ENCODE results near the gene SESN3.
"Not testable (repeated sequence)": the region's sequence is repeated elsewhere in the genome, so short reads cannot be mapped to it uniquely, and the experiment has no call there.

The SESN3 gene

GRCh38 chr11:95149651-95150364 is 81.2 kb downstream of the SESN3 start:
- DNase-seq, result no peak

GRCh38 chr11:95148938-95149337 is 82.1 kb downstream of the SESN3 start:
- DNase-seq, result no peak

- DNase-seq, result no peak
Measured at GRCh38 chr11:95148406-95148805, 82.6 kb downstream of the SESN3 start.

- no peak for DNase-seq
Measured at GRCh38 chr11:95147364-95147905, 83.6 kb downstream of the SESN3 start.

- no peak for DNase-seq
Measured at GRCh38 chr11:95145430-95146060, 85.5 kb downstream of the SESN3 start.

GRCh38 chr11:95144313-95145235 is 86.4 kb downstream of the SESN3 start:
- DNase-seq, result no peak

GRCh38 chr11:95143106-95143681 is 87.8 kb downstream of the SESN3 start:
- no peak for DNase-seq

GRCh38 chr11:95142431-95142830 is 88.6 kb downstream of the SESN3 start:
- no peak for DNase-seq

GRCh38 chr11:95140397-95141033 is 90.5 kb downstream of the SESN3 start:
- no peak for DNase-seq

- DNase-seq, result no peak
Measured at GRCh38 chr11:95138448-95138847, 92.6 kb downstream of the SESN3 start.

GRCh38 chr11:95137299-95137698 is 93.7 kb downstream of the SESN3 start:
- DNase-seq, result no peak

GRCh38 chr11:95136747-95137146 is 94.3 kb downstream of the SESN3 start:
- not testable (repeated sequence) for DNase-seq

- DNase-seq, result no peak
Measured at GRCh38 chr11:95135880-95136279, 95.1 kb downstream of the SESN3 start.

GRCh38 chr11:95135155-95135554 is 95.8 kb downstream of the SESN3 start:
- no peak for DNase-seq

- DNase-seq, result no peak
Measured at GRCh38 chr11:95134491-95134890, 96.5 kb downstream of the SESN3 start.

GRCh38 chr11:95132956-95133355 is 98.0 kb downstream of the SESN3 start:
- no peak for DNase-seq

- DNase-seq, result no peak
Measured at GRCh38 chr11:95128602-95129001, 102.4 kb downstream of the SESN3 start.

GRCh38 chr11:95123556-95123955 is 107.4 kb downstream of the SESN3 start:
- DNase-seq, result no peak

GRCh38 chr11:95121698-95122097 is 109.3 kb downstream of the SESN3 start:
- no peak for DNase-seq

GRCh38 chr11:95119361-95120060 is 111.5 kb downstream of the SESN3 start:
- no peak for DNase-seq

- no peak for DNase-seq
Measured at GRCh38 chr11:95115597-95115996, 115.4 kb downstream of the SESN3 start.

All from stimulated activated naive CD4-positive, alpha-beta T cell treated with Interleukin-2 at 50 U/mL for 16 hours (primary cell).